Activated naive CD4-positive, alpha-beta T cell treated with anti-CD3 and anti-CD28 coated beads for 36 hours (primary cell): ENCODE measurements around the gene ANKRD29. TPM values are rescaled to one million over a fixed set of nuclear protein-coding genes. Genes with fewer than 3 reads are reported as not detected.

ENCODE experiments used
- CTCF ChIA-PET: fragments of 350-600 bp; sonication (Branson Sonifier 250); formaldehyde crosslinking; loops from one replicate; lab custom pipeline; 2021; ENCODE audit warnings: antibody characterized with exemption; lab: Charles Lee
- DNase-seq: peaks from one replicate; pipeline ENCODE4 v3.0.0-alpha.2; 2020
- H3K27ac Mint-ChIP-seq: one replicate; pipeline ENCODE4 v1.8.0; 2021; ENCODE audit warnings: mild to moderate bottlenecking, mixed read lengths
- H3K27me3 Mint-ChIP-seq: one replicate; pipeline ENCODE4 v1.8.0; 2021; ENCODE audit warnings: low read depth, mixed read lengths
- H3K36me3 Mint-ChIP-seq: one replicate; pipeline ENCODE4 v1.8.0; 2021; ENCODE audit warnings: low read depth, mixed read lengths
- H3K4me1 Mint-ChIP-seq: one replicate; pipeline ENCODE4 v1.8.0; 2021; ENCODE audit warnings: low read depth, mixed read lengths
- H3K4me3 Mint-ChIP-seq: one replicate; pipeline ENCODE4 v1.8.0; 2021; ENCODE audit warnings: mild to moderate bottlenecking, moderate library complexity, mixed read lengths
- H3K9me3 Mint-ChIP-seq: one replicate; pipeline ENCODE4 v1.8.0; 2021; ENCODE audit warnings: mixed read lengths
- intact Hi-C: fragments of 100-400 bp; cut with micrococcal nuclease; formaldehyde crosslinking; loops from one replicate; pipeline ENCODE4 v1.15.1; 2023
- total RNA-seq, 2 experiments: library from RNA; stranded (reverse); gene quantifications; one replicate each; pipeline ENCODE4 v1.2.3, GENCODE V29; 2021

The ANKRD29 gene
- total RNA-seq, 2 experiments from 2014 or later = not detected

DNA sequence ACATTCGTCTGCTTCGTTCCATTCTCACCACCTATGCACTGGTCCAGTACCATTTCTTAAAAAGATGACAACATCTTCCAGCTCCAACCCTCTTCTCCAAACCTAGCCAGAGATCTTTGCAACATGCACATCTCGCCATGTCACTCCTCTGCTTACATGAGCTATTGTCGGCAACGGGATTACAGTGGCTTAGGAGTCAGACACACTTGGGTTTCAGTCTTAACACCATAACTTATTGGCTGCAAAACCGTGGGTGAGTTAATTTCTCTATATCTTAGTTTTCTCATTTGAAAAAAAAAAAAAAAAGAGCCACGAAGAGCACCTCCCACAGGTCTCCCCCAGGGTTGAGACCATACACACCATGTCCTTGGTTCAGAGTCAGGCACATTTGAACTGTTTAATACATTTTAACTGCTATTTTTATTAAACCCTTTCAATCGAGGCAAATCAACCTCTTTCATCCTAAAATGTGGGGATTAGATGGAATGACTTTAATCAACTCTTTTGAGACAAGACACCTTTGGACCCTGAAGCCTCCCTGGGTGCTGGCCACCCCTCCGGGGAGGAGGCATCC, 889 bp downstream of the ANKRD29 start:
- H3K27me3 Mint-ChIP-seq = peaks cover 18% of the 10 kb centered on the region
- CTCF ChIA-PET = interaction anchor here (0.7 kb wide), 1 partner anchor 9 kb away, joined by 4 read pairs; no protein-coding TSS in a partner anchor
- H3K27ac Mint-ChIP-seq = no peak overlapping the region
- DNase-seq = peak; percentile 10
- H3K36me3 Mint-ChIP-seq = no peaks in the 10 kb centered on the region
- intact Hi-C loops = loop anchor here (1.0 to 5.0 kb wide), 2 partner anchors 27 to 160 kb away; partner anchors contain the start of genes LAMA3 and RMC1
- no peaks in the 10 kb centered on the region for H3K9me3 Mint-ChIP-seq
- H3K4me3 Mint-ChIP-seq = peak overlapping the region; percentile 65
- peaks cover 21% of the 10 kb centered on the region for H3K4me1 Mint-ChIP-seq

DNA sequence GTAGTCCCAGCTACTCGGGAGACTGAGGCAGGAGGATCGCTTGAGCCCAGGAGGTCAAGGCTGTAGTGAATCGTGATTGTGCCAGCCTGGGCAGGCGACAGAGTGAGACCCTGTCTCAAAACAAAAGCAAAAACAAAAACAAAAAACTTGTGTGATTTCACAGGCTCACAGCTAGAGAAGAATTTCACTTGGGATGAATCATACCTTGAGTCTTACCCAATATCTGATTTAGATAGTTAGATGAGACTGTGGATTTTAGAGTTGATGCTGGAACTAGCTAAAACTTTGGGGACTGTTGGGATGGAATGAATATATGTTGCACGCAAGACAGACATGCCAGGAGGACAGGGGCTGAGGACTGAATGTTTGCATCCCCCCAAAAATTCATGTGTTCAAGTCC, 4.4 kb downstream of the ANKRD29 start:
- Mint-ChIP-seq H3K4me3 (no peak overlapping the region), H3K36me3 (no peaks in the 10 kb centered on the region), H3K9me3 (no peaks in the 10 kb centered on the region), H3K4me1 (peaks cover 19% of the 10 kb centered on the region), H3K27ac (no peak overlapping the region), H3K27me3 (peaks cover 18% of the 10 kb centered on the region)
- CTCF ChIA-PET = no interaction called here
- no peak for DNase-seq
- intact Hi-C loops = no loop called here

DNA sequence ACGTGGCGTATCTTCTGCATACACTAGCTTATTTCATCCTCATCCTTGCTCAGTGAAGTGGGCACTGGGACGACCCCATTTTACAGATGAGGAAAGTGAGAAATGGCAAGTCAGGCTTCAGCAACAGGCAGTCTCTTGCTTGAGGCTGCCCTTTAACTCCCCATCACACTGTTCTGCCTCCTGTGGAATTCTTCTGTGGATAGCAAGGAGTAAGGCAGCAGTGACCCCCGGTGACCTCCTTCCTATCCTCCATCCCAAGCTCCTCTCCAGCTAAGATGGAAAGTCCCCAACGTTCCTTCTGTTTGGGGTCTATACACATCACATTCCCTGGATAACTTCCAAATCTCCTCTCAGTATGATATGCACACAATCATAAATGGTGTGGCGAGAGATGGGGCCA, 10.5 kb downstream of the ANKRD29 start:
- no peaks in the 10 kb centered on the region for H3K27me3 Mint-ChIP-seq
- H3K27ac Mint-ChIP-seq = no peak overlapping the region
- H3K4me1 Mint-ChIP-seq = peaks cover 3% of the 10 kb centered on the region
- CTCF ChIA-PET = interaction anchor here (0.8 to 1.5 kb wide), 4 partner anchors 9 to 51 kb away, joined by 3 to 5 read pairs (median 4); no protein-coding TSS in a partner anchor
- no peaks in the 10 kb centered on the region for H3K36me3 Mint-ChIP-seq
- H3K4me3 Mint-ChIP-seq = no peak overlapping the region
- no peak for DNase-seq
- intact Hi-C loops = no loop called here
- H3K9me3 Mint-ChIP-seq = no peaks in the 10 kb centered on the region

DNA sequence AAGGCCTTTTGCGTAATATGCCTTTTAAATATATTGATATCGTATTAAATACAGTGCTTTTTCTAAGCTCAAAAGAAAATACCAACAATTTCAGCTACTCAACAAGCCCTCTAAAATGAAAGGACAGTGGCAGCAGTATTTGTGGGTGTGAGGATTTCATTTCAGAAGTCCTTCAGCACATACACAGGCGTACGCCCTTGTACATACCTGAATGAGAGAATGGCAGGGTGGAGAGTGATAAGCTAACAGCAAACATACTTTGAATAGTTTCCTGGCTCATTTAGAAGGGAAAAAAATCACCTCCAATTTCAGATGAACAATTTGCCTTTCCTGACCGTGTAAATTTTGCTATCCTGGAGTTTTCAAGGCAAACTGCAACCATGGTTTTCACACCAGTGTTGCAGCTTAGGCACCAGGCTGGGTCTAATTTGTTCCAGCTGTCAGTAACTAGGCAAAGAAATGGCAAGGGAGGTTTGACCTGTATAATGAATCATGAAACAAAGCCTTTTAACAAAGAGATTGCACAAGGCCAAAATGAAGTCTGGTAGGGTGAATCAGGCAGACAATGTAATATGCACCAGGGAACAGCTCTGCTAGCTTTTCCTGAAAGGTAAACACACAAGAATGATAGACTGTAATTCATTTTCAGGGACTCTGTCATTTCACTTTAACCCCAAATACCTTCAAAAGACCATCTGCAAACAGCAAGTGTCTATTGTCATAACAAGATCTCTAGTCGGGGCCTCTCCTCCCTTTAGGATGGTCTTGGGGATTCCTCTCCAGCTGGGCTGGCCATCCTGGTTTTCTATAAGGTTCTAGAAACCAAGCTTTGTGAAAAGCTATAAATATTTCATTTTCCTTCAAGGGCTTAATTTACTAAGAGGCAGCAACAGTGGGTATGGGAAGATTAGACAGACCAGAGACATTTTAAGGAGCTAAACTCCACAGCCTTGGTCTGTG, 11.5 kb downstream of the ANKRD29 start:
- CTCF ChIA-PET = interaction anchor here (1.2 to 1.5 kb wide), 3 partner anchors 8 to 26 kb away, joined by 3 to 5 read pairs (median 3); no protein-coding TSS in a partner anchor
- Mint-ChIP-seq H3K4me3 (no peak overlapping the region), H3K36me3 (no peaks in the 10 kb centered on the region), H3K4me1 (peaks cover 3% of the 10 kb centered on the region), H3K9me3 (no peaks in the 10 kb centered on the region), H3K27me3 (no peaks in the 10 kb centered on the region), H3K27ac (no peak overlapping the region)
- intact Hi-C loops = no loop called here
- no peak for DNase-seq

- H3K36me3 Mint-ChIP-seq = no peaks in the 10 kb centered on the region
- CTCF ChIA-PET = interaction anchor here (0.5 kb wide), 1 partner anchor 482 kb away, joined by 4 read pairs; no protein-coding TSS in a partner anchor
- no peaks in the 10 kb centered on the region for H3K27me3 Mint-ChIP-seq
- peaks cover 3% of the 10 kb centered on the region for H3K4me1 Mint-ChIP-seq
- no peak overlapping the region for H3K4me3 Mint-ChIP-seq
- H3K27ac Mint-ChIP-seq = no peak overlapping the region
- no peak for DNase-seq
- intact Hi-C loops = no loop called here
- no peaks in the 10 kb centered on the region for H3K9me3 Mint-ChIP-seq
Measured at GRCh38 chr18:23648940-23649607, 13.6 kb downstream of the ANKRD29 start.

- H3K27me3 Mint-ChIP-seq = no peaks in the 10 kb centered on the region
- intact Hi-C loops = no loop called here
- CTCF ChIA-PET = interaction anchor here (0.5 kb wide), 1 partner anchor 483 kb away, joined by 4 read pairs; no protein-coding TSS in a partner anchor
Measured at GRCh38 chr18:23648456-23648855, 14.3 kb downstream of the ANKRD29 start.

DNA sequence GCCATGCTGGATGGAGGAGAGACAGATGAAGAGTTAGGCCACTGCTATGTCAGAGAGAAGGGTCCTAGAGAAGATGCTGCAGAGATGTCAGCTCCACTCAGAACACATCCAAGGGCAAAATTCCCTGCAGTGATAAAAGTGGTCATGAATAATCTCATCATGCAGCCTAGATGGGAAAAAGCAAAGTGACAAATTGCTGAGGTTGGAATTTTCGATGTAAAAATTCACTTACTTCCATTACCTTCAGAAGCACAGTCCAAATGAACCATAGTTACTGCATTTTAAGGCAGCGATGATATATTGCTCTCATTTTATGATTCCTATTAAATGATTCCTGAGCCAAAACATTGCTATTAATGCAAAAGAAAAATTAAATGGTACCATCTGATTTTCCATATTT, 16.4 kb downstream of the ANKRD29 start:
- CTCF ChIA-PET = no interaction called here
- intact Hi-C loops = no loop called here
- no peak for DNase-seq
- Mint-ChIP-seq H3K27ac (no peak overlapping the region), H3K4me3 (no peak overlapping the region), H3K27me3 (no peaks in the 10 kb centered on the region), H3K4me1 (peaks cover 3% of the 10 kb centered on the region), H3K36me3 (no peaks in the 10 kb centered on the region), H3K9me3 (peaks cover 2% of the 10 kb centered on the region)

More at GRCh38 chr18:23648456-23648855, 14.3 kb downstream of the ANKRD29 start:
- H3K36me3 Mint-ChIP-seq = no peaks in the 10 kb centered on the region
- no peak for DNase-seq
- no peak overlapping the region for H3K4me3 Mint-ChIP-seq
- H3K27ac Mint-ChIP-seq = no peak overlapping the region
- peaks cover 3% of the 10 kb centered on the region for H3K4me1 Mint-ChIP-seq
- H3K9me3 Mint-ChIP-seq = no peaks in the 10 kb centered on the region

GRCh38 chr18:23645568-23646175, 17.0 kb downstream of the ANKRD29 start:
- Mint-ChIP-seq H3K4me3 (no peak overlapping the region), H3K4me1 (peaks cover 3% of the 10 kb centered on the region), H3K27ac (no peak overlapping the region), H3K36me3 (no peaks in the 10 kb centered on the region), H3K9me3 (peaks cover 2% of the 10 kb centered on the region), H3K27me3 (no peaks in the 10 kb centered on the region)
- no peak for DNase-seq
- CTCF ChIA-PET = interaction anchor here (0.6 kb wide), 1 partner anchor 182 kb away, joined by 5 read pairs; no protein-coding TSS in a partner anchor
- intact Hi-C loops = no loop called here

DNA sequence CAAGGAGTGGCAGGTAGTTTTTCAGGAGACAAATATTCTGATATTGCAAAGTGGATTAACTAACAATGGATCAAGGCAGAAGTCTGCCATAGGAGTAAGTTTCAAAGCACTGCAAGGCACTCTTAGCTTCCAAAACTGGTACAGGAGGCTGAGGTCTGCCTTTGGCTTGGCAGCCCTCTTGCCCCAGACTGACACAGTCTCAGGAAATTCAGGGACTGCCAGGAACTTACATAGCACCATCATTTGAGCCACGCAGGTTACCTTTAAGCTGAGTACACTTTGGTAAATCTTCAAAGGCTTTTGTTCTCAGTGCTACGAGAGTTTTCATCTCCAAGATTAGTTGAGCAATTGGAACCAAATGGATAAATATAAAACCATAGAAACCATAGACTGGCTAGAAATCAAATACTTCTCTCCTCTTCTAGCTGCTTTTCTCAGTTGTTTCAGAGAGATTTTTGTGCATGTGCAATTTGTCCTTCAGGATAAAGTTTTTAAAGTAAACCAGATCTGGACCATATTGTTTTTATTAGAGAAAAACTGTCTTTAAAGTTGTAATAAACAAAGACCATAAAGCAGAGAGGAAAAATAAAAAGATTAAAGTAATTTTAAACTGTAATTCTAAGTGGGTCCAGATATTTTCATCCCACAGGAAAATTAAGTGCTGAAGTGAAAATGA, 18.8 kb downstream of the ANKRD29 start:
- no peak overlapping the region for H3K4me3 Mint-ChIP-seq
- H3K9me3 Mint-ChIP-seq = peaks cover 2% of the 10 kb centered on the region
- no peak for DNase-seq
- no peaks in the 10 kb centered on the region for H3K4me1 Mint-ChIP-seq
- H3K27ac Mint-ChIP-seq = no peak overlapping the region
- H3K27me3 Mint-ChIP-seq = no peaks in the 10 kb centered on the region
- CTCF ChIA-PET = interaction anchor here (0.9 to 1.1 kb wide), 3 partner anchors 8 to 60 kb away, joined by 3 read pairs; no protein-coding TSS in a partner anchor
- intact Hi-C loops = no loop called here
- no peaks in the 10 kb centered on the region for H3K36me3 Mint-ChIP-seq

GRCh38 chr18:23641937-23642666, 20.6 kb downstream of the ANKRD29 start:
- peaks cover 2% of the 10 kb centered on the region for H3K9me3 Mint-ChIP-seq
- DNase-seq = no peak
- H3K4me1 Mint-ChIP-seq = no peaks in the 10 kb centered on the region
- no peaks in the 10 kb centered on the region for H3K36me3 Mint-ChIP-seq
- H3K4me3 Mint-ChIP-seq = no peak overlapping the region
- H3K27ac Mint-ChIP-seq = no peak overlapping the region
- CTCF ChIA-PET = interaction anchor here (0.7 kb wide), 1 partner anchor 61 kb away, joined by 3 read pairs; no protein-coding TSS in a partner anchor
- intact Hi-C loops = no loop called here
- H3K27me3 Mint-ChIP-seq = no peaks in the 10 kb centered on the region
